HEK293 (cell line): ENCODE data around the gene MUC4.

Source experiments
- CTCF ChIP-seq: fragments of 450-650 bp; formaldehyde crosslinking; IDR thresholded peaks from 2 replicates; pipeline ENCODE4 v1.5.1; 2016; ENCODE audit warnings: missing biosample characterization, missing genetic modification characterization
- ZNF138 ChIP-seq: fragments of 450-650 bp; formaldehyde crosslinking; IDR thresholded peaks from 2 replicates; pipeline ENCODE4 v1.5.1; 2016; ENCODE audit warnings: missing biosample characterization, missing genetic modification characterization, borderline replicate concordance
- ZNF274 ChIP-seq, 2 experiments: fragments of 200-500 bp in 1 of 2; fragments of 450-650 bp in 1 of 2; sonication (Bioruptor generic) in 1 of 2; formaldehyde crosslinking in 1 of 2; IDR thresholded peaks; 2 replicates each; pipeline versions ENCODE4 v1.5.1 to v1.6.1; 2014 to 2016; ENCODE audit warnings: borderline replicate concordance in 1 of 2, inconsistent platforms in 1 of 2, low read length in 1 of 2, missing biosample characterization in 1 of 2, missing genetic modification characterization in 1 of 2
- ZNF76 ChIP-seq: fragments of 450-650 bp; formaldehyde crosslinking; IDR thresholded peaks from 2 replicates; pipeline ENCODE4; 2016; ENCODE audit warnings: low read depth, missing biosample characterization, missing genetic modification characterization, borderline replicate concordance

- no peak for TF ChIP-seq CTCF (tag by site-specific recombination)
- TF ChIP-seq ZNF138 (tag by site-specific recombination) = no peak
- no peak for TF ChIP-seq ZNF76 (tag by site-specific recombination)
- TF ChIP-seq ZNF274 (IDR thresholded peaks at IDR 0.05; ENCODE audit: low read length) = no peak
- TF ChIP-seq ZNF274 (tag by site-specific recombination; IDR thresholded peaks at IDR 0.05; ENCODE audit: borderline replicate concordance) = no peak
Measured at GRCh38 chr3:195847055-195847950, 35.6 kb upstream of the MUC4 start.
